ENCODE data around the gene NUPR1.
"Not testable (repeated sequence)": the region's sequence is repeated elsewhere in the genome, so short reads cannot be mapped to it uniquely, and the experiment has no call there.

Gene NUPR1

GRCh38 chr16:28527985-28528384 lies 10.8 kb downstream of the NUPR1 start:
- TF ChIP-seq HDGF (IDR thresholded peaks at IDR 0.05; ENCODE audit: borderline replicate concordance), result no peak
- TF ChIP-seq FOXK2 (IDR thresholded peaks at IDR 0.05), result no peak
- no peak for DNase-seq (ENCODE audit: extremely low spot score)
- ChIA-PET CTCF (no interaction called here), POLR2A (no interaction called here)

DNA sequence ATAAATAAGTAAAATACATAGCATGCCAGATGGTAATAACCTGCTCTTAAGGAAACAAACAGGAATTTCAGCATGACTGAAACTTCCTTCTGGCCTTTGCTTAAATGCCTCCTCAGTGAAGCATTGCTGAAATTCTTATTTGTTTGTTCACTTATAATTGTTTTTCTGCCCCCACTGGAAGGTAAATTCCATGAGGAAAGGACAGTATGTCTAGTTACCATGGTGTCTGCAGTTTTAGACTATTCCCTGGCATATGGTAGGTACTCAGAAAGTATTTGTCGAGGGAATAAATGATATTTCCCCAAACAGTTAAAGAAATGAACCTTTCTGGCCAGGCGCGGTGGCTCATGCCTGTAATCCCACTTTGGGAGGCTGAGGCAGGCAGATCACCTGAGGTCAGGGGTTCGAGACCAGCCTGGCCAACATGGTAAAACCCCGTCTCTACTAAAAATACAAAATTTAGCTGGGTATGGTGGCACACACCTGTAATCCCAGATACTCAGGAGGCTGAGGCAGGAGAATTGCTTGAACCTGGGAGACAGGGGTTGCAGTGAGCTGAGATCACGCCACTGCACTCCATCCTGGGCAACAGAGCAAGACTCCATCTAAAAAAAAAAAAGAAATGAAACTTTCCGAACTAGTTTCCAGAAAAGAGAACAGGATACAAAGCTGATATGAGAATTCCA lies 11.5 kb downstream of the NUPR1 start:
- POLR2A ChIA-PET, CTCF ChIA-PET: not testable (repeated sequence)

DNA sequence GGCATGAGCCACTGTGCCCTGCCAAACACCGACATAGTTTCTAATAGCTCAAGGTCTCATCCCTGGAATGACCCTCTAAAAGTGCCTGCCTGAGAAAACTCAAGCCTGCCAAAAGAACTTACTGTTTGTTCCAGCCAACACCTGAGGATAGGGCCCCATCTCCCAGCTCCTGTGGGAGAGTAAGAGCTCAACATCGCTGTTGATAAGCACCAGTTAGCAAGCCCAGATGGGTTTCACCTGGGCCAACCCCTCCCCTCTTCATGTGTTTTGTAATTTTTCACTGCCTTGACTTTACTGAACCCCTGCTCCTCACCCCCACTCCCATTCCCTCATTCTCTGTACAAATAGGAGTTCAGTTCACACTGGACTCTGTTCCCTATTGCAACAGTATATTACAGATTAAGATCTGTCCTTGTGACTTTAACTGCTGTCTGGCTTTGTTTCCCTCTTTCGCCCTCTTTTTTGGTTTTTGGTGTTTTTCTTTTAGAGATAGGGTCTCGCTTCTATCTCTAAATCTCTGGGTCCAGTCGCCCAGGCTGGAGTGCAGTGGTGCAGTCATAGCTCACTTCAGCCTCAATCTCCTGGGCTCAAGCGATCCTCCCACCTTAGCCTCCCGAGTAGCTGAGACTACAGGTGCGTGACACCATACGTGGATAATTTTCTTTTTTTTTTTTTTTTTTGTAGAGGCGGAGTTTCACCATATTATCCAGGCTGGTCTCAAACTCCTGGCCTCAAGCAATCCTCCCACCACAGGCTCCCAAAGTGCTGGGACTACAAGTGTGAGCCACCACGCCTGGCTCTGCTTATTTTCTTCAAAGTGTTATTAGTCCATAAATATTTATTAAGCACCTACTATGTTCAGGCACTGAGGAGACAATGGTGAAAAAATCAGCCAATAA lies 12.3 kb downstream of the NUPR1 start:
- ChIA-PET CTCF (no interaction called here), POLR2A (no interaction called here)
- TF ChIP-seq, protein P1, sequence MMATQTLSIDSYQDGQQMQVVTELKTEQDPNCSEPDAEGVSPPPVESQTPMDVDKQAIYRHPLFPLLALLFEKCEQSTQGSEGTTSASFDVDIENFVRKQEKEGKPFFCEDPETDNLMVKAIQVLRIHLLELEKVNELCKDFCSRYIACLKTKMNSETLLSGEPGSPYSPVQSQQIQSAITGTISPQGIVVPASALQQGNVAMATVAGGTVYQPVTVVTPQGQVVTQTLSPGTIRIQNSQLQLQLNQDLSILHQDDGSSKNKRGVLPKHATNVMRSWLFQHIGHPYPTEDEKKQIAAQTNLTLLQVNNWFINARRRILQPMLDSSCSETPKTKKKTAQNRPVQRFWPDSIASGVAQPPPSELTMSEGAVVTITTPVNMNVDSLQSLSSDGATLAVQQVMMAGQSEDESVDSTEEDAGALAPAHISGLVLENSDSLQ (IDR thresholded peaks at IDR 0.05), result no peak
- TF ChIP-seq FOXK2 (IDR thresholded peaks at IDR 0.05) (no peak), LEF1 (IDR thresholded peaks at IDR 0.05; ENCODE audit: borderline replicate concordance) (no peak), ARNT (IDR thresholded peaks at IDR 0.05) (no peak), NFRKB (IDR thresholded peaks at IDR 0.05) (no peak), CTBP1 (IDR thresholded peaks at IDR 0.05; ENCODE audit: borderline replicate concordance) (no peak), ELF4 (IDR thresholded peaks at IDR 0.05) (no peak), HDGF (IDR thresholded peaks at IDR 0.05; ENCODE audit: borderline replicate concordance) (no peak), TARDBP (IDR thresholded peaks at IDR 0.05) (no peak), FOXM1 (IDR thresholded peaks at IDR 0.05; ENCODE audit: borderline replicate concordance) (no peak), SP1 (IDR thresholded peaks at IDR 0.05) (no peak), FOXA1 (IDR thresholded peaks at IDR 0.05) (no peak), BHLHE40 (IDR thresholded peaks at IDR 0.05; ENCODE audit: borderline replicate concordance) (no peak), L3MBTL2 (conservative IDR thresholded peaks at IDR 0.05) (no peak), SUZ12 (IDR thresholded peaks at IDR 0.05) (no peak)
- no peak for DNase-seq (ENCODE audit: extremely low spot score)

More for the DNA sequence above, 11.5 kb downstream of the NUPR1 start:
- not testable (repeated sequence) for DNase-seq (ENCODE audit: extremely low spot score)

DNA sequence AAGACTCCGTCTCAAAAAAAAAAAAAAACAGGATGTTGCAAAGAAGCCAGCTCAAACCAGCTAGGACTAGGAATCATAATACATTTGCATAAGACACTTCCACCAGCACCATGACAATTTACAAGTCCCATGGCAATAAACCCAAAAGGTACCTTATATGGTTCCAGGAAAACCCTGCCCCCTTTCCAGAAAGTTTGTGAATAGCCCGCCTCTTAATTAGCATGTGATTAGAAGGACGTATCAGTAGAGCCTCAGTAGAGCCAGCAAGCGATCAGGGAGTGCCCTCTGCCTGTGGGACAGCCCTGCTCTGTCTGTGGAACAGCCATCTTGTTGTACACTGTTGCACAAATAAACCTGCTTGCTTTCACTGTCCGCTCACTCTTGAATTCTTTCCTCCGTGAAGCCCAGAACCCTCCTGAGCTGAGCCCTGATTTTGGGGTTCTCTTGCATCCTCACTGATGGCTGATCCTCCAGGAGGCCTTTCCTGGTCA lies 14.0 kb downstream of the NUPR1 start:
- ChIA-PET CTCF (no interaction called here), POLR2A (no interaction called here)
- no peak for DNase-seq (ENCODE audit: extremely low spot score)
- TF ChIP-seq SUZ12 (IDR thresholded peaks at IDR 0.05) (no peak), SP1 (IDR thresholded peaks at IDR 0.05) (no peak), HDGF (IDR thresholded peaks at IDR 0.05; ENCODE audit: borderline replicate concordance) (no peak), ARNT (IDR thresholded peaks at IDR 0.05) (no peak), LEF1 (IDR thresholded peaks at IDR 0.05; ENCODE audit: borderline replicate concordance) (no peak), ELF4 (IDR thresholded peaks at IDR 0.05) (no peak), FOXK2 (IDR thresholded peaks at IDR 0.05) (no peak), TARDBP (IDR thresholded peaks at IDR 0.05) (no peak), BHLHE40 (IDR thresholded peaks at IDR 0.05; ENCODE audit: borderline replicate concordance) (no peak), FOXM1 (IDR thresholded peaks at IDR 0.05; ENCODE audit: borderline replicate concordance) (no peak), CTBP1 (IDR thresholded peaks at IDR 0.05; ENCODE audit: borderline replicate concordance) (no peak), L3MBTL2 (conservative IDR thresholded peaks at IDR 0.05) (no peak), FOXA1 (IDR thresholded peaks at IDR 0.05) (no peak), ZNF384 (IDR thresholded peaks at IDR 0.05) (no peak), NFRKB (IDR thresholded peaks at IDR 0.05) (no peak)
- TF ChIP-seq, protein P1 (IDR thresholded peaks at IDR 0.05), result no peak

DNA sequence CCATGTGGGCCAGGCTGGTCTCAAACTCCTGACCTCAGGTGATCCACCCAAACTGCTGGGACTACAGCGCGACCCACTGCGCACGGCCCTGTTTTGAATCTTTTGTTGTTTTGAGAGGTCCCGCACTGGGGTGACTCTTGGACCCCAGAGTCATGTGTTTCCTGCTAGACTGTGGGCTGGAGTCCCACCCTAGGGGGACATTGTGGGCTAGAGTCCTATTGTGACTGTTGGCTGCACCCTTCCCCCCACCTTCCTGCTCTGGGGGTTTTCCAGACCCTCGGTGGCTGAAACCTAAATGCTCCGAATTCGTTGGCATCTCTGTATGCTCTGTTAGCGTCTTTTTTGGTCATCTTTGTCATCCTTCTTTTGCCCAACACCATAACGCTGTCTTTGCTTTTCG lies 16.0 kb downstream of the NUPR1 start:
- TF ChIP-seq LEF1 (IDR thresholded peaks at IDR 0.05; ENCODE audit: borderline replicate concordance) (no peak), BHLHE40 (IDR thresholded peaks at IDR 0.05; ENCODE audit: borderline replicate concordance) (no peak), NFRKB (IDR thresholded peaks at IDR 0.05) (no peak), L3MBTL2 (conservative IDR thresholded peaks at IDR 0.05) (no peak), CTBP1 (IDR thresholded peaks at IDR 0.05; ENCODE audit: borderline replicate concordance) (no peak), FOXK2 (IDR thresholded peaks at IDR 0.05) (no peak), ELF4 (IDR thresholded peaks at IDR 0.05) (no peak), ARNT (IDR thresholded peaks at IDR 0.05) (no peak), FOXA1 (IDR thresholded peaks at IDR 0.05) (no peak), TARDBP (IDR thresholded peaks at IDR 0.05) (no peak), HDGF (IDR thresholded peaks at IDR 0.05; ENCODE audit: borderline replicate concordance) (no peak), SUZ12 (IDR thresholded peaks at IDR 0.05) (no peak), FOXM1 (IDR thresholded peaks at IDR 0.05; ENCODE audit: borderline replicate concordance) (no peak), ZNF384 (IDR thresholded peaks at IDR 0.05) (no peak), SP1 (IDR thresholded peaks at IDR 0.05) (no peak)
- TF ChIP-seq, protein P1 (IDR thresholded peaks at IDR 0.05), result no peak
- POLR2A ChIA-PET, result no interaction called here
- DNase-seq (ENCODE audit: extremely low spot score), result no peak
- CTCF ChIA-PET, result no interaction called here

- TF ChIP-seq SP1 (IDR thresholded peaks at IDR 0.05), result no peak
- TF ChIP-seq NFRKB (IDR thresholded peaks at IDR 0.05), result no peak
- TF ChIP-seq CTBP1 (IDR thresholded peaks at IDR 0.05; ENCODE audit: borderline replicate concordance), result no peak
- no peak for TF ChIP-seq ARNT (IDR thresholded peaks at IDR 0.05)
- no peak for TF ChIP-seq L3MBTL2 (conservative IDR thresholded peaks at IDR 0.05)
- TF ChIP-seq FOXK2 (IDR thresholded peaks at IDR 0.05), result no peak
- TF ChIP-seq FOXM1 (IDR thresholded peaks at IDR 0.05; ENCODE audit: borderline replicate concordance), result no peak
- TF ChIP-seq ZNF384 (IDR thresholded peaks at IDR 0.05), result no peak
- TF ChIP-seq HDGF (IDR thresholded peaks at IDR 0.05; ENCODE audit: borderline replicate concordance), result no peak
- TF ChIP-seq LEF1 (IDR thresholded peaks at IDR 0.05; ENCODE audit: borderline replicate concordance), result no peak
- TF ChIP-seq FOXA1 (IDR thresholded peaks at IDR 0.05), result no peak
- no peak for TF ChIP-seq TARDBP (IDR thresholded peaks at IDR 0.05)
- TF ChIP-seq, protein P1 (IDR thresholded peaks at IDR 0.05), result no peak
- TF ChIP-seq SUZ12 (IDR thresholded peaks at IDR 0.05), result no peak
- no peak for TF ChIP-seq ELF4 (IDR thresholded peaks at IDR 0.05)
- no peak for TF ChIP-seq BHLHE40 (IDR thresholded peaks at IDR 0.05; ENCODE audit: borderline replicate concordance)
- CTCF ChIA-PET, result no interaction called here
- POLR2A ChIA-PET, result no interaction called here
- no peak for DNase-seq (ENCODE audit: extremely low spot score)
Observed at GRCh38 chr16:28521436-28521835, 17.3 kb downstream of the NUPR1 start.
